HepG2 (cell line): Measurements from ENCODE around the gene VPS37B. TPM values are rescaled to one million over a fixed set of nuclear protein-coding genes. Genes with fewer than 3 reads are reported as not detected.

Source experiments
- ATAC-seq: fragments of 200-7000 bp; cut with Tn5 transposase; 3 replicates; pipeline ENCODE4 v1.9.1; 2020; ENCODE audit warnings: mild to moderate bottlenecking, moderate library complexity
- BruUV-seq: library from RNA; stranded (reverse); fragments of 400-500 nt; replicated peaks from 2 replicates; lab custom pipeline; 2021; lab: Mats Ljungman, UMichigan
- CTCF ChIA-PET: fragments of 300-600 bp; formaldehyde crosslinking; extraction: SDS; loops from one replicate; lab custom pipeline; 2021; ENCODE audit warnings: low total read pairs, inconsistent platforms, low intra/inter-chr PET ratio; lab: Yijun Ruan, JAX
- POLR2A ChIA-PET: fragments of 350-600 bp; sonication (Branson Sonifier 250); formaldehyde crosslinking; loops from one replicate; lab custom pipeline; 2020; ENCODE audit warnings: antibody characterized with exemption, inconsistent platforms; lab: Yijun Ruan, JAX
- DNase-seq: peaks from one replicate; pipeline ENCODE4 v3.0.0-alpha.2; 2015; ENCODE audit warnings: low spot score
- FAIRE-seq: peaks from 3 replicates; lab custom pipeline; 2011; peaks lifted over from hg19 to GRCh38; lab: Jason Lieb, UNC
- H2AFZ ChIP-seq: one replicate; pipeline ENCODE4 v1.6.1; 2011; ENCODE audit warnings: low read length, inconsistent platforms
- H3K27ac ChIP-seq: fragments of 300-600 bp; 3 replicates; pipeline ENCODE4 v1.8.0; 2011; ENCODE audit warnings: mixed run types, mild to moderate bottlenecking, mixed read lengths, low read length, inconsistent platforms; ENCODE audit not compliant: insufficient read depth; ENCODE audit errors: extremely low read length
- H3K27me3 ChIP-seq, 2 experiments: fragments of 200-600 bp in 1 of 2; 2 replicates in 1 of 2; 3 replicates in 1 of 2; pipeline versions ENCODE4 v1.6.0 to v1.8.0; 2011; ENCODE audit warnings: low read length in 2 of 2, mild to moderate bottlenecking in 2 of 2, moderate library complexity in 2 of 2, inconsistent platforms in 1 of 2; ENCODE audit not compliant: insufficient read depth in 2 of 2, control insufficient read depth in 1 of 2
- H3K36me3 ChIP-seq, 2 experiments: fragments of 200-600 bp in 1 of 2; replicated peaks in 1 of 2; 2 replicates in 1 of 2; 3 replicates in 1 of 2; pipeline versions ENCODE4 v1.5.1 to v1.8.0; 2011; ENCODE audit warnings: low read length in 2 of 2, inconsistent platforms in 1 of 2; ENCODE audit not compliant: insufficient read depth in 2 of 2, control insufficient read depth in 1 of 2
- H3K4me1 ChIP-seq: 2 replicates; pipeline ENCODE4 v1.5.1; 2012; ENCODE audit warnings: low read length, inconsistent platforms; ENCODE audit not compliant: insufficient read depth
- H3K4me2 ChIP-seq: 2 replicates; pipeline ENCODE4 v1.6.0; 2011; ENCODE audit warnings: low read depth, low read length, inconsistent platforms
- H3K4me3 ChIP-seq, 3 experiments: fragments of 200-600 bp in 1 of 3; sonication (generic), shearing (Covaris generic) in 1 of 3; replicated peaks in 1 of 3; 2 replicates each; pipeline ENCODE4 v1.5.1; 2011 to 2016; ENCODE audit warnings: low read length in 3 of 3, inconsistent platforms in 2 of 3, low read depth in 2 of 3, mild to moderate bottlenecking in 2 of 3, control low read depth in 1 of 3, mixed read lengths in 1 of 3; ENCODE audit not compliant: insufficient read depth in 1 of 3
- H3K79me2 ChIP-seq: one replicate; pipeline ENCODE4 v1.6.1; 2011; ENCODE audit warnings: low read length, inconsistent platforms; ENCODE audit not compliant: insufficient read depth
- H3K9ac ChIP-seq: 2 replicates; pipeline ENCODE4 v1.6.0; 2011; ENCODE audit warnings: mild to moderate bottlenecking, low read depth, low read length, inconsistent platforms; ENCODE audit not compliant: insufficient read depth
- H3K9me3 ChIP-seq: 2 replicates; pipeline ENCODE4 v1.5.1; 2012; ENCODE audit warnings: mild to moderate bottlenecking, low read length
- H4K20me1 ChIP-seq: 2 replicates; pipeline ENCODE4 v1.6.0; 2011; ENCODE audit warnings: inconsistent platforms, mild to moderate bottlenecking, low read length, moderate library complexity; ENCODE audit not compliant: insufficient read depth
- ARID2 ChIP-seq: sonication (generic); formaldehyde crosslinking; IDR thresholded peaks from 2 replicates; pipeline ENCODE4 v1.8.1; 2022; ENCODE audit warnings: mild to moderate bottlenecking, missing genetic modification reagents, borderline replicate concordance
- ATRX ChIP-seq: sonication (generic); formaldehyde crosslinking; IDR thresholded peaks from 2 replicates; pipeline ENCODE4 v1.4.0; 2020; ENCODE audit warnings: missing genetic modification reagents, borderline replicate concordance
- HHEX ChIP-seq: IDR thresholded peaks from 2 replicates; pipeline ENCODE4 v1.6.1; 2016; ENCODE audit warnings: control low read depth
- JUND ChIP-seq: sonication (generic); formaldehyde crosslinking; IDR thresholded peaks from 2 replicates; pipeline ENCODE4 v1.8.0; 2022; ENCODE audit warnings: mild to moderate bottlenecking, missing genetic modification reagents
- KLF11 ChIP-seq: IDR thresholded peaks from 2 replicates; pipeline ENCODE4 v1.6.1; 2016; ENCODE audit warnings: missing compliant biosample characterization
- KLF6 ChIP-seq: IDR thresholded peaks from 2 replicates; pipeline ENCODE4 v1.8.0; 2016; ENCODE audit warnings: missing biosample characterization, missing genetic modification reagents
- NAIF1 ChIP-seq: sonication (generic); formaldehyde crosslinking; IDR thresholded peaks from 2 replicates; pipeline ENCODE4 v1.5.0; 2020; ENCODE audit warnings: mild to moderate bottlenecking, missing genetic modification reagents, borderline replicate concordance
- NCOA5 ChIP-seq: sonication (generic); formaldehyde crosslinking; IDR thresholded peaks from 2 replicates; pipeline ENCODE4 v1.4.0; 2020; ENCODE audit warnings: missing genetic modification reagents
- RFX3 ChIP-seq: IDR thresholded peaks from 2 replicates; pipeline ENCODE4 v1.6.1; 2016; ENCODE audit warnings: missing biosample characterization, missing genetic modification reagents
- SP2 ChIP-seq: sonication (generic); formaldehyde crosslinking; IDR thresholded peaks from 2 replicates; pipeline ENCODE4 v1.5.1; 2020; ENCODE audit warnings: mild to moderate bottlenecking, missing genetic modification reagents
- THAP11 ChIP-seq: IDR thresholded peaks from 2 replicates; pipeline ENCODE4 v1.6.1; 2016; ENCODE audit warnings: missing biosample characterization, missing genetic modification reagents
- ZFP41 ChIP-seq: sonication (generic); formaldehyde crosslinking; IDR thresholded peaks from 2 replicates; pipeline ENCODE4 v1.4.0; 2020; ENCODE audit warnings: mild to moderate bottlenecking, missing genetic modification reagents, borderline replicate concordance
- ZNF335 ChIP-seq: sonication (generic); formaldehyde crosslinking; IDR thresholded peaks from 2 replicates; pipeline ENCODE4 v1.4.0; 2020; ENCODE audit warnings: missing genetic modification reagents
- ZNF441 ChIP-seq: sonication (generic); formaldehyde crosslinking; IDR thresholded peaks from 2 replicates; pipeline ENCODE4 v1.7.0; 2021; ENCODE audit warnings: missing genetic modification reagents, borderline replicate concordance
- ZNF569 ChIP-seq: sonication (generic); formaldehyde crosslinking; IDR thresholded peaks from 2 replicates; pipeline ENCODE4 v1.5.0; 2020; ENCODE audit warnings: mild to moderate bottlenecking, missing genetic modification reagents, moderate library complexity, borderline replicate concordance
- ZNF710 ChIP-seq: sonication (generic); formaldehyde crosslinking; IDR thresholded peaks from 2 replicates; pipeline ENCODE4 v1.5.0; 2020; ENCODE audit warnings: mild to moderate bottlenecking, missing genetic modification reagents, borderline replicate concordance
- WGBS: methylation state at CpG from one replicate; pipeline ENCODE4 v1.1.6; 2017; ENCODE audit warnings: low lambda C conversion rate; 5-methylcytosine and 5-hydroxymethylcytosine counted together
- in situ Hi-C: cut with HindIII; loops from 2 replicates; pipeline ENCODE4 v1.10.0; 2017; ENCODE audit warnings: low pct_unique_long_range_greater_than_20kb; ENCODE audit not compliant: extremely low pct_ligation_motif_present
- intact Hi-C: fragments of 100-400 bp; cut with micrococcal nuclease; formaldehyde crosslinking; loops from one replicate; pipeline ENCODE4 v1.10.0; 2022; ENCODE audit not compliant: unreplicated experiment
- polyA plus RNA-seq, 8 experiments: library from polyadenylated mRNA; depleted of rRNA in 3 of 8; stranded (reverse) in 7 of 8; unstranded in 1 of 8; fragments of >200 nt; fragmentation: Illumina TruSeq in 4 of 8; extraction: Trizol in 4 of 8; gene quantifications; 2 replicates each; pipeline versions ENCODE4 v1.2.1 to v1.2.3, GENCODE V29; 2011 to 2016; ENCODE audit warnings: low read depth in 4 of 8, missing spikeins in 1 of 8, mixed read lengths in 1 of 8; ENCODE audit not compliant: insufficient read depth in 1 of 8
- total RNA-seq, 5 experiments: library from RNA; depleted of rRNA; stranded (reverse); fragments of >200 nt; fragmentation: Illumina TruSeq; extraction: Trizol; gene quantifications; 2 replicates each; pipeline ENCODE4 v1.2.3, GENCODE V29; 2016; ENCODE audit warnings: low read depth in 1 of 5
- TF ChIP-seq, protein P1 (sequence below): sonication (generic); formaldehyde crosslinking; IDR thresholded peaks from 2 replicates; pipeline ENCODE4 v1.8.0; 2022; ENCODE audit warnings: mild to moderate bottlenecking, missing genetic modification reagents; ENCODE audit not compliant: insufficient replicate concordance

The VPS37B gene
- total and polyA plus RNA-seq, 2 of the 13 experiments (the other 11 are each of a cell fraction or from before 2014, with no cell fraction given) = 4.6 to 5.3 TPM

- Histone ChIP-seq H3K9me3 (no peaks in the 10 kb centered on the region), H3K4me1 (peaks cover 44% of the 10 kb centered on the region), H3K27me3 (no peaks in the 10 kb centered on the region), H3K79me2 (no peaks in the 10 kb centered on the region), H3K27ac (no peak overlapping the region), H2AFZ (no peak overlapping the region), H3K36me3 (peaks cover 0 to 3% of the 10 kb centered on the region in 2 experiments; a peak in 2 of 5 replicates), H3K4me2 (no peak overlapping the region), H4K20me1 (no peaks in the 10 kb centered on the region), H3K9ac (no peak overlapping the region), H3K4me3 (no peak overlapping the region)
- DNase-seq (no peak), ATAC-seq (no peak), FAIRE-seq (no peak)
- no TSS peak for BruUV-seq
- CTCF ChIA-PET = no interaction called here
- intact Hi-C loops = no loop called here
- WGBS = 93% methylated on average over 3 of the region's 14 CpGs
- POLR2A ChIA-PET = no interaction called here
- TF ChIP-seq ZFP41 (CRISPR knock-in tag) (no peak), ZNF569 (no peak), KLF6 (CRISPR knock-in tag) (no peak), ARID2 (no peak), SP2 (no peak), NCOA5 (CRISPR knock-in tag) (no peak), HHEX (CRISPR knock-in tag) (no peak), RFX3 (no peak), THAP11 (CRISPR knock-in tag) (no peak), NAIF1 (CRISPR knock-in tag) (no peak), ZNF710 (no peak), JUND (no peak), ZNF441 (CRISPR knock-in tag) (no peak), ZNF335 (CRISPR knock-in tag) (no peak), KLF11 (no peak), ATRX (CRISPR knock-in tag) (no peak)
- TF ChIP-seq, protein P1, sequence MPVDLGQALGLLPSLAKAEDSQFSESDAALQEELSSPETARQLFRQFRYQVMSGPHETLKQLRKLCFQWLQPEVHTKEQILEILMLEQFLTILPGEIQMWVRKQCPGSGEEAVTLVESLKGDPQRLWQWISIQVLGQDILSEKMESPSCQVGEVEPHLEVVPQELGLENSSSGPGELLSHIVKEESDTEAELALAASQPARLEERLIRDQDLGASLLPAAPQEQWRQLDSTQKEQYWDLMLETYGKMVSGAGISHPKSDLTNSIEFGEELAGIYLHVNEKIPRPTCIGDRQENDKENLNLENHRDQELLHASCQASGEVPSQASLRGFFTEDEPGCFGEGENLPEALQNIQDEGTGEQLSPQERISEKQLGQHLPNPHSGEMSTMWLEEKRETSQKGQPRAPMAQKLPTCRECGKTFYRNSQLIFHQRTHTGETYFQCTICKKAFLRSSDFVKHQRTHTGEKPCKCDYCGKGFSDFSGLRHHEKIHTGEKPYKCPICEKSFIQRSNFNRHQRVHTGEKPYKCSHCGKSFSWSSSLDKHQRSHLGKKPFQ (CRISPR knock-in tag) = no peak
- in situ Hi-C loops = loop anchor here (25.0 kb wide), 1 partner anchor 379 kb away; the partner anchor contains the start of genes MPHOSPH9 and MTRFR
Observed at GRCh38 chr12:122858171-122858570, 37.8 kb downstream of the VPS37B start.
